Airway epithelial cell (primary cell): ENCODE data around the gene CAPNS1. TPM values are rescaled to one million over a fixed set of nuclear protein-coding genes. Genes with fewer than 3 reads are reported as not detected.

ENCODE experiments used
- total RNA-seq: library from RNA; depleted of rRNA; stranded (reverse); fragments of >200 nt; gene quantifications from 2 replicates; pipeline ENCODE4 v1.2.3, GENCODE V29; 2015

Gene CAPNS1
- total RNA-seq = 206 and 280 TPM in 2 replicates

DNA sequence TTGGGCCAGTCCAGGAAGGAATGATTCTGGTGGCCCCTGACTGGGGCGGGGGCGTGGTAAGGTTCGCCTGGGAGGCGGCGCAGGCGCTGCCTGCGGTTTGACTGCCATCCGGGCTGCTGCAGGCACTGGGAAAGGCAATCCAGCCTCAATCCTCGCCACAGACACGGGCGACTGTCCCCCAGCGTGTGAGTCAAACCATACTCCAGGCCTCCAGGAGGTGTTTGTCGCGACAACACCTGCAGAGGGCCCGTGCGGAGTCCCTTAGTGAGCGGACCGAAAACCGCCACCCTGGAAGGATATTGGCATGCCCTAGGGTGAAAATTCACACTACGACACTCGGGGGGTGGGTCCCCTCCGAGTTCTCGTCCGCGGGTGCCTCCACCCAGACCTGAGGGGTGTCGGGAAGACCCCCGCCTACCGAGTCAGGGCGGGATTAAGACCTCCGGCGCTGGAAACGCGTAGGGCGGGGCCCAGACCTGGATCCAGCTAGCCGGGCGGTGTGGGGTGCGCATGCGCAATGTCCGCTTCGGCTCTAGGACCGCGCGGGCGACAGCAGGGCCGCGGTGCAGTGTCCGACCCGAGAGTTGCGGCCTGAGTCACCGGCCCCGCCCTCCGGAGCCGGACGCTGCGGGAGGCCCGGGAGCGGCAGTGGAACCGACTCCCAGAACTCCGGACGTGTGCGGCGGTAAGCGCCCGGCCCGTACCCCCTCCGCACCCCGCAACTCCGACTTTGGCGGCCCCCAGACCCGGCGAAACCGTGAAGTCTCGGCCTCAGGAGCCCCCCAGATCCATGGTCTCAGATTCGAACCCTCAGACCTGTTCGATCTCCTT is at the start of gene CAPNS1:
CAPNS1 (plus strand) TSS at position 594 of the 831 bp plus-strand sequence. CDS start 946 bp downstream, outside the sequence.

GRCh38 chr19:36110487-36111199 is 29.2 kb upstream of the CAPNS1 start, which contains the start of gene OVOL3:
OVOL3 (plus strand) TSS chr19:36111143; CDS start chr19:36111203, 60 bp downstream.

GRCh38 chr19:36114721-36115452 is 25.0 kb upstream of the CAPNS1 start, which contains the start of gene POLR2I:
POLR2I (minus strand) TSS chr19:36114875; CDS start chr19:36114856, 19 bp downstream.

GRCh38 chr19:36115453-36116343 is 24.2 kb upstream of the CAPNS1 start, which contains the start of gene TBCB:
TBCB (plus strand) TSS chr19:36115468; CDS start chr19:36115561, 93 bp downstream.

DNA sequence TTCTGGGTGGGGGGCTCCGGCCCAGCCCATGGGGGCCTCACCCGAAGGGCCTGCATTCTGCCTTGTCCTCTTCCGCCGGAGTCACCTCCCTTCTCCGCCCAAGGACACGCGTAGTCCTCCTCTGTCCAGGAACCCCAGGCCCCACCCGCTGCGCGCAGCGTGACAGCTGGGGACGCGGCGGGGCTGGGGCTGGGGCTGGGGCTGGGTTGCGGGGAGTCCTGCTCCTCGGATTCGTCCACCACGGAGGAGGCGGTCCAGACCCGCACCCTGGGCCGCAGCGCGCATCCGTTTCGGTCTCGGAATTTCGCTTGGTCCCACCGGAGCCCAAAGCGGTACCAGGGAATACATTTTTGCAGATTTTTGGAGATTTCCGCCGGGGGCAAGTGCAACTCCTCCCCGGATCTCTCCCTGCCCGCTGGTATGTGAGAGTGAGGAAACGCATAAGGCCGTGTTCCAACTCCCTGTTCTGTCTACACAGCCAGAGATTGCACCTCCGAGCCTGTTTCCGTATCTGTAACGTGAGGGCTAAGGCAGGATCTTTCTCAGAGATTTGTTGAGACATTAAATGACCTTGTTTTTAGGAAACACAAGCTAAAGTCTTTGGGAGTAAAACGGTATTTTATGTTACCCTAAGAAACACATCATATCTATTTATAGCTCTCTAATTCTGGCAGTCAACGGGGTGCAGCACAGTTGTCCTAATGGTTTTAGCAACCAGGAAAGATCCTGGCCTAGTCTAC is 12.7 kb downstream of the CAPNS1 start, which contains the start of gene COX7A1:
COX7A1 (minus strand) TSS at position 96 of the 740 bp plus-strand sequence; CDS start at position 56, 40 bp downstream.

Other genes starting within 250 kb of the CAPNS1 start
- 4.8 and 21.3 TPM in 2 replicates for gene NFKBID, start 239.5 kb upstream of the CAPNS1 start, total RNA-seq
- not detected in 2 replicates for gene HCST, start 237.5 kb upstream of the CAPNS1 start, total RNA-seq
- gene TYROBP, start 231.8 kb upstream of the CAPNS1 start, total RNA-seq = not detected in 2 replicates
- 6.5 and 10.8 TPM in 2 replicates for gene LRFN3, start 203.7 kb upstream of the CAPNS1 start, total RNA-seq
- gene SDHAF1, start 144.9 kb upstream of the CAPNS1 start, total RNA-seq = 34.6 and 81.5 TPM in 2 replicates
- 2.9 and 3.9 TPM in 2 replicates for gene SYNE4, start 131.3 kb upstream of the CAPNS1 start, total RNA-seq
- gene ALKBH6, start 125.9 kb upstream of the CAPNS1 start, total RNA-seq = 38.7 and 48.2 TPM in 2 replicates
- gene CLIP3, start 107.2 kb upstream of the CAPNS1 start, total RNA-seq = 0.19 and 0.28 TPM in 2 replicates
- gene THAP8, start 85.8 kb upstream of the CAPNS1 start, total RNA-seq = 3.5 and 6.8 TPM in 2 replicates
- 4.3 and 5.4 TPM in 2 replicates for gene WDR62, start 85.2 kb upstream of the CAPNS1 start, total RNA-seq
- not detected in 2 replicates for gene OVOL3, start 28.9 kb upstream of the CAPNS1 start, total RNA-seq
- gene POLR2I, start 25.2 kb upstream of the CAPNS1 start, total RNA-seq = 52.7 and 73.0 TPM in 2 replicates
- 239 and 256 TPM in 2 replicates for gene TBCB, start 24.6 kb upstream of the CAPNS1 start, total RNA-seq
- gene COX7A1, start 12.4 kb downstream of the CAPNS1 start, total RNA-seq = 0.35 TPM in 1 of 2 replicates, not detected in the other
- gene ZNF565, start 74.6 kb downstream of the CAPNS1 start, total RNA-seq = 1.9 TPM in 2 replicates
- 63.0 and 79.5 TPM in 2 replicates for gene ZNF146, start 75.0 kb downstream of the CAPNS1 start, total RNA-seq
- 0.70 and 1.6 TPM in 2 replicates for gene ZFP14, start 239.1 kb downstream of the CAPNS1 start, total RNA-seq